Smooth muscle cell (in vitro differentiated cells): Measurements from ENCODE around the gene KCNK4. TPM values are rescaled to one million over a fixed set of nuclear protein-coding genes. Genes with fewer than 3 reads are reported as not detected.
"Not testable (repeated sequence)": the region's sequence is repeated elsewhere in the genome, so short reads cannot be mapped to it uniquely, and the experiment has no call there.

Experiments used
- DNase-seq: peaks from one replicate; lab custom pipeline; 2025; ENCODE audit not compliant: unreplicated experiment; lab: John Stamatoyannopoulos, UW
- H2AFZ ChIP-seq: fragments of 200-600 bp; sonication (generic); 2 replicates; pipeline ENCODE4 v1.6.0; 2016; ENCODE audit warnings: antibody characterized with exemption, low read depth, mild to moderate bottlenecking
- H3F3A ChIP-seq: fragments of 200-600 bp; sonication (generic); 2 replicates; pipeline ENCODE4 v1.6.0; 2017; ENCODE audit warnings: antibody characterized with exemption, low read depth
- H3K27ac ChIP-seq: fragments of 200-600 bp; sonication (generic); 2 replicates; pipeline ENCODE4 v1.5.1; 2016; ENCODE audit warnings: low read depth, mild to moderate bottlenecking
- H3K27me3 ChIP-seq: fragments of 200-600 bp; sonication (generic); 2 replicates; pipeline ENCODE4 v1.6.1; 2016; ENCODE audit warnings: low read depth, mild to moderate bottlenecking
- H3K36me3 ChIP-seq: fragments of 200-600 bp; sonication (generic); 2 replicates; pipeline ENCODE4 v1.5.1; 2016; ENCODE audit warnings: low read depth
- H3K4me1 ChIP-seq: fragments of 200-600 bp; sonication (generic); 2 replicates; pipeline ENCODE4 v1.5.1; 2016; ENCODE audit warnings: low read depth
- H3K4me2 ChIP-seq: fragments of 200-600 bp; sonication (generic); 2 replicates; pipeline ENCODE4 v1.6.0; 2016; ENCODE audit warnings: mild to moderate bottlenecking
- H3K4me3 ChIP-seq: fragments of 200-600 bp; sonication (generic); 2 replicates; pipeline ENCODE4 v1.5.1; 2016; ENCODE audit warnings: mild to moderate bottlenecking
- H3K79me2 ChIP-seq: fragments of 200-600 bp; sonication (generic); 2 replicates; pipeline ENCODE4 v1.6.0; 2016; ENCODE audit warnings: low read depth, mild to moderate bottlenecking
- H3K9ac ChIP-seq: fragments of 200-600 bp; sonication (generic); 2 replicates; pipeline ENCODE4 v1.6.0; 2016; ENCODE audit warnings: low read depth
- H3K9me3 ChIP-seq: fragments of 200-600 bp; sonication (generic); replicated peaks from 2 replicates; pipeline ENCODE4 v1.5.1; 2016; ENCODE audit warnings: low read depth
- H4K20me1 ChIP-seq: fragments of 200-600 bp; sonication (generic); 2 replicates; pipeline ENCODE4 v1.6.0; 2016; ENCODE audit warnings: low read depth
- WGBS: methylation state at CpG from one replicate; pipeline ENCODE4 v1.1.7; 2016; ENCODE audit warnings: low lambda C conversion rate; 5-methylcytosine and 5-hydroxymethylcytosine counted together
- polyA plus RNA-seq: library from polyadenylated mRNA; unstranded; fragments of >200 nt; fragmentation: Nextera tagmentation; extraction: Ambion mirVana; gene quantifications from 2 replicates; pipeline ENCODE4 v1.2.1, GENCODE V29; 2016
- total RNA-seq: library from RNA; depleted of rRNA; stranded (reverse); fragments of >200 nt; gene quantifications from 2 replicates; pipeline ENCODE4 v1.2.3, GENCODE V29; 2014
- TF ChIP-seq, protein P1 (sequence below): fragments of 200-600 bp; sonication (generic); IDR thresholded peaks from 2 replicates; pipeline ENCODE4 v1.5.1; 2017; ENCODE audit warnings: borderline replicate concordance, mild to moderate bottlenecking, antibody characterized with exemption; ENCODE audit not compliant: insufficient read depth, poor library complexity, severe bottlenecking

The KCNK4 gene
- total and polyA plus RNA-seq, 2 experiments from 2014 or later, result not detected

DNA sequence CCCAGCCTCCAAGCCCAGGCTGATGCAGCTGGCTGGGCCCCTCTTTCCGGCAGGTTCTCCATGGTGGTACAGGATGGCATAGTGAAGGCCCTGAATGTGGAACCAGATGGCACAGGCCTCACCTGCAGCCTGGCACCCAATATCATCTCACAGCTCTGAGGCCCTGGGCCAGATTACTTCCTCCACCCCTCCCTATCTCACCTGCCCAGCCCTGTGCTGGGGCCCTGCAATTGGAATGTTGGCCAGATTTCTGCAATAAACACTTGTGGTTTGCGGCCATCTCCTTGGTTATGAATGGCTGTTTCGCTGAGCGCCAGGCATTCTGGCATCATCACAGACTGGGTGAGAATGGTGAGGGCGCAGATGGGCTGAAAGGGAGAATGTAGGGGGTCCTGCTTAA, 30.4 kb downstream of the KCNK4 start:
- peak overlapping the region; percentile 7 for H3K27ac ChIP-seq
- H3F3A ChIP-seq, result no peaks in the 10 kb centered on the region
- no peak overlapping the region for H2AFZ ChIP-seq
- H3K79me2 ChIP-seq, result peaks cover 6% of the 10 kb centered on the region
- H3K27me3 ChIP-seq, result no peaks in the 10 kb centered on the region
- no peaks in the 10 kb centered on the region for H4K20me1 ChIP-seq
- H3K4me2 ChIP-seq, result no peak overlapping the region
- WGBS, result 88% methylated on average over 5 of the region's 5 CpGs
- H3K4me1 ChIP-seq, result peaks cover 8% of the 10 kb centered on the region
- H3K36me3 ChIP-seq, result no peaks in the 10 kb centered on the region
- TF ChIP-seq, protein P1, sequence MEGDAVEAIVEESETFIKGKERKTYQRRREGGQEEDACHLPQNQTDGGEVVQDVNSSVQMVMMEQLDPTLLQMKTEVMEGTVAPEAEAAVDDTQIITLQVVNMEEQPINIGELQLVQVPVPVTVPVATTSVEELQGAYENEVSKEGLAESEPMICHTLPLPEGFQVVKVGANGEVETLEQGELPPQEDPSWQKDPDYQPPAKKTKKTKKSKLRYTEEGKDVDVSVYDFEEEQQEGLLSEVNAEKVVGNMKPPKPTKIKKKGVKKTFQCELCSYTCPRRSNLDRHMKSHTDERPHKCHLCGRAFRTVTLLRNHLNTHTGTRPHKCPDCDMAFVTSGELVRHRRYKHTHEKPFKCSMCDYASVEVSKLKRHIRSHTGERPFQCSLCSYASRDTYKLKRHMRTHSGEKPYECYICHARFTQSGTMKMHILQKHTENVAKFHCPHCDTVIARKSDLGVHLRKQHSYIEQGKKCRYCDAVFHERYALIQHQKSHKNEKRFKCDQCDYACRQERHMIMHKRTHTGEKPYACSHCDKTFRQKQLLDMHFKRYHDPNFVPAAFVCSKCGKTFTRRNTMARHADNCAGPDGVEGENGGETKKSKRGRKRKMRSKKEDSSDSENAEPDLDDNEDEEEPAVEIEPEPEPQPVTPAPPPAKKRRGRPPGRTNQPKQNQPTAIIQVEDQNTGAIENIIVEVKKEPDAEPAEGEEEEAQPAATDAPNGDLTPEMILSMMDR, result no peak
- H3K4me3 ChIP-seq, result no peak overlapping the region
- no peak overlapping the region for H3K9ac ChIP-seq
- no peaks in the 10 kb centered on the region for H3K9me3 ChIP-seq
- DNase-seq, result no peak

DNA sequence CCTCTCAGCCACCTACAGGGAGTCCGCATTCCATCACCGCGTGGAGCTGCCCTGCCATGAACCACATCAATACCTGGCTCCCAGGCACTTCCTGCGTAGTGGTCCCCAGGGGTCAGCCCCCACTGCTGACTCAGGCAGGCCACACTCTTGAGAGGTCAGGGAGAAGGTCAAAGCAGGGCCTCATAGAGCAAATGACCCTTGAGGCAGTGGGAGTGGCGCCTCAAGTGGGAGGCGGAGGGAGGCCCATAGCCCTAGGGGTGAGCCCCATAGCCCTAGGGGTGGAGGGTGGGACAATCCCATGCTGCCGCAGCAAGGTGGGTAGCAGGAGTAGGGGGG, 31.8 kb downstream of the KCNK4 start:
- Histone ChIP-seq H3K36me3 (no peaks in the 10 kb centered on the region), H3K9me3 (no peaks in the 10 kb centered on the region), H3K9ac (no peak overlapping the region), H2AFZ (no peak overlapping the region), H3K79me2 (no peaks in the 10 kb centered on the region), H3K4me2 (no peak overlapping the region), H3K4me1 (peaks cover 8% of the 10 kb centered on the region), H3K27me3 (no peaks in the 10 kb centered on the region), H4K20me1 (no peaks in the 10 kb centered on the region), H3K4me3 (no peak overlapping the region), H3F3A (no peaks in the 10 kb centered on the region), H3K27ac (no peak overlapping the region)
- TF ChIP-seq, protein P1, result no peak
- no peak for DNase-seq
- WGBS, result 81% methylated on average over 7 of the region's 7 CpGs

DNA sequence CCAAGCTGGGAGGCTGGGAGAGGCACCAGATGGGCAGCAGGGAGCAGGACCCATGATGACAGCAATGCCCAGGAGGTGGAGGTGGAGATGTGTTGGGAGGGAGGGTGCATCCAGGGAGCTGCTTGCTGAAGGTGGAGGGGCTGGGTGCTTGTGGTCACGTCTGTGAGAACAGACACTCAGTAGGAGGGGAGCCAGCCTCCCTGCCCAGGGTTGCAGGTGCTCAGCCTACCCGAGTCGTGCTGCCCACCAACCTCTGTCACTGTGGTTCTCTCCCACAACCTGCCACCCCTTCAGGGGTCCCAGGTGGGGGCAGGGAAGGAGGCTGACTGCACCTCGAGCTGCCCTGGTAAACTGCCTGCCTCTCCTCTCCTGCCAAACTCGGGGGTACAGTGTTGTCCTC, 32.3 kb downstream of the KCNK4 start:
- Histone ChIP-seq H3K4me2 (no peak overlapping the region), H3K27me3 (no peaks in the 10 kb centered on the region), H3K36me3 (no peaks in the 10 kb centered on the region), H3K4me3 (no peak overlapping the region), H3K4me1 (peaks cover 8% of the 10 kb centered on the region), H2AFZ (no peak overlapping the region), H4K20me1 (no peaks in the 10 kb centered on the region), H3K79me2 (no peaks in the 10 kb centered on the region), H3K9me3 (no peaks in the 10 kb centered on the region), H3K27ac (no peak overlapping the region), H3F3A (no peaks in the 10 kb centered on the region), H3K9ac (no peak overlapping the region)
- DNase-seq, result no peak
- TF ChIP-seq, protein P1, result no peak
- 92% methylated on average over 5 of the region's 5 CpGs for WGBS

DNA sequence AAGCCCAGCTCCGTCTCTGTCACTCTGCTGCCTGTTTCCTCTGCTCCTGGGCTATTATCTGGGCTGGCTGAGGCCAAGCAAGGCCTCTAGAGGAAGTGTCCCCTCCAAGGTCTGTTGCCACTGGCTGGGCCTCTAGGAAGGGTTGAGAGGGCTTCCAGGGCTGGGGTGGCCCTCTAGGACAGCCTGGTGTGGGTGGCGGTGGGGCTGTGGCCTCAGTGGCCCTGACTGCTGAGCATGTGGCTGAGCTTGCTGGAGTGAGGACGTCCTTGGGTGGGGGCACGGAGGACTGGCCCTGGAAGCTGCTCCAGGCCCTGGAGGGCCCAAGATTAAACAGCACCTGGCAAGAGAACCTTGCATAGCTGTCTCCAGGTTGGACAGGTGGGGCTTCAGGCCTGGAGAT, 32.9 kb downstream of the KCNK4 start:
- 87% methylated on average over 4 of the region's 4 CpGs for whole genome bisulfite sequencing
- not testable (repeated sequence) for H2AFZ ChIP-seq, H3K4me1 ChIP-seq, H3K4me2 ChIP-seq, H3K36me3 ChIP-seq, H3K9ac ChIP-seq, H3K27ac ChIP-seq, H3K4me3 ChIP-seq, H3K9me3 ChIP-seq, H4K20me1 ChIP-seq, H3F3A ChIP-seq, H3K79me2 ChIP-seq, DNase-seq, H3K27me3 ChIP-seq
